ENCODE measurements around the gene NXN.
"Not testable (repeated sequence)": the region's sequence is repeated elsewhere in the genome, so short reads cannot be mapped to it uniquely, and the experiment has no call there.

The NXN gene

GRCh38 chr17:791829-792228, 187.7 kb downstream of the NXN start:
- no peak for DNase-seq

DNA sequence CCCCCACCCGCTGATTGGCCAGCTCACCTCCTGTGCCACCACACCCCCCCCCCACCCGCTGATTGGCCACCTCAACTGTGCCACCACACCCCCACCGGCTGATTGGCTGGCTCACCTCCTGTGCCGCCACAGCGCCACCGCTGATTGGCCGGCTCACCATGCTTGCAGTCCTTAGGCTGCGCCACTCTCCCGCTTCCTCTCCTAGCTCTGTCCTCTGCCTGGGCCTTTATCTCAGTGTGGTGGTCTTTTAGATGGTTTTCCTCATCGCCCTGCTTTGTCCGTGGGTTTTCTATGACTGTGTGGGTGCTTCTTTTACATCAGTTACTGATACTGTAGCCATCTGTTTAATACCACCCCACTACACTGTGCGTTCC, 188.7 kb downstream of the NXN start:
- not testable (repeated sequence) for DNase-seq

DNA sequence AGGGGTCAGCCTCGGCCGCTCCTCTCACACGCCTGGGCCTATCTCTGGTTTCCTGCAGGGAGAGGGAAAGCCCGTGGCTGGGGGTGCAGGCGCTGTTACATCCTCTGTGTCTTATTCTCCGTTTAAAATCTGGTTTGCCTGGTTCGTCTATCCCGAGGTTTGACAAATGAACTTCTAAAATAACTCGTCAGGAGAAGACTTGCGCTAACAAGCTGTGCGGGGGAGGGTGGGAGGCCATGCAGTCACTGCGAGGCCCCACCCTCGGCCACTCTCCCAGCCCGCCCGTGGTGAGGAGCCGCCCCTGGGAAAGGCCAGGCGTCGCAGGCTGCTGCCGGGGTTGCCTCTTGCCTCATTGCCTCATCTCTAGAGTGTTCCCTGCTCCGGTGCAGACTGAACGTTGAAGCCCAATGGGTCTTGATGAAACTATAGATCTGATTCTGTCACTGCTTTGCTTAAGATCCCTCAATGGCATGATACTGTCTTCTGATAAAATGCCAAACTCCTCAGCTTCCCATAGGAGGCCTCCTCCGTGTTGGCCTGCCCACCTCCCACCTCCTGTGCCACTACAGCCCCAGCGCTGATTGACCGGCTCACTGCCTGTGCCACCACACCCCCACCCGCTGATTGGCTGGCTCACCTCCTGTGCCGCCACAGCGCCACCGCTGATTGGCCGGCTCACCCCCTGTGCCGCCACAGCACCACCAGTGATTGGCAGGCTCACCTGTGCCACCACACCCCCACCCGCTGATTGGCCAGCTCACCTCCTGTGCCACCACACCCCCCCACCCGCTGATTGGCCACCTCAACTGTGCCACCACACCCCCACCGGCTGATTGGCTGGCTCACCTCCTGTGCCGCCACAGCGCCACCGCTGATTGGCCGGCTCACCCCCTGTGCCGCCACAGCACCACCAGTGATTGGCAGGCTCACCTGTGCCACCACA, 189.4 kb downstream of the NXN start:
- DNase-seq = not testable (repeated sequence)

DNA sequence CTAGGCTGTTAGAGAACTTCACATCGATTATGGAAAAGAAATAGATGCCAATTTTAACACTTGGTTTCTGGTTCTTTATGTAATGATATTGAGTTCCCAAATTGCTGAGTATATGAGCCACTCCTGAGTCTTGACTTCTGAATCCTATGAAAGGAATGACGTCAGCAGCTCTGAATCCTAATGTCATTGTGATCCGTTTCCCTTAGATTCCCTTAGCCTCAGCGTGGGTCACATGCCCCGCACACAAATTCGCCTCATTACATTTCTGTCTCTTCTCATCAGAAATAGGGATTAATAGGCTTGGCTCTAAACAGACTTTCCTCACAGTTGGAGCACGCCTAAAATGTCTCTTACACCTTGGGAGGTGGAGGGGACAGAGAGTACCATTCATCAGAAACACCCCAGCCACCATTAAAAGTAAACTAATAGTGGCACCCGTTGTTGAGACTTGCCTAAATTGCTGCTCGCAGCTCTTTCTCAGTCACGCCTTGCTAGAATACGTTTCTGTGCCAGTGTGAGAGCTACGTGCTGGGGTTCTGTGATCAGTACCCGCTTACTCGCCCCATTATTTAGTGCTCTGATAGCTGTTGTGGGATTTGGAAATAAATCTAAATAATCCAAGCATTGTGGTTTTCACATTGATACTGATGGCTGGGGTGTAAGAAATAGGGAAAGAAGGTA, 190.3 kb downstream of the NXN start:
- DNase-seq = no peak

GRCh38 chr17:788551-788950, 191.0 kb downstream of the NXN start:
- no peak for DNase-seq

GRCh38 chr17:787641-788221, 191.8 kb downstream of the NXN start:
- no peak for DNase-seq

GRCh38 chr17:785901-786300, 193.7 kb downstream of the NXN start:
- DNase-seq = not testable (repeated sequence)

DNA sequence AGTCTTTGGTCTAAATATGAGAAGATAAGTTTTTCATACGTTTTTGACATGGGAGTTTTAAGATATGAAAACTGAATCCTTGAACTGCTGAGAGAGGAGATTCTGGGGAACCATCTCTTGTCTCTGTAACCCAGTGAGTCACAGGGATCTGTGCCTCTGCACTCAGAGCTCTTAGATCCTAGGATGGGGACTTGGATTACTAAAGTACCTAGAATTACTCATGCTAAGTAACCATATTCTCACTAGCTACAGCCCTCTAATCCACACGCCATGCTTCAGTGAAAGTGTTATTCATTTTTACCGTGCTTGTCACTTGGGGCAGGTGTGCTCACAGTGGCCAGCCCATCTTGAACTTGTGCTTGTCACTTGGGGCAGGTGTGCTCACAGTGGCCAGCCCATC, 195.4 kb downstream of the NXN start:
- DNase-seq = no peak

GRCh38 chr17:781805-782731, 197.5 kb downstream of the NXN start, which contains the start of the genes GLOD4 and MRM3:
GLOD4 (minus strand) TSS chr17:782280; CDS start chr17:782255, 25 bp downstream.
MRM3 (plus strand) TSS chr17:782353; CDS start chr17:782379, 26 bp downstream.
- DNase-seq = peak; percentile 97

DNA sequence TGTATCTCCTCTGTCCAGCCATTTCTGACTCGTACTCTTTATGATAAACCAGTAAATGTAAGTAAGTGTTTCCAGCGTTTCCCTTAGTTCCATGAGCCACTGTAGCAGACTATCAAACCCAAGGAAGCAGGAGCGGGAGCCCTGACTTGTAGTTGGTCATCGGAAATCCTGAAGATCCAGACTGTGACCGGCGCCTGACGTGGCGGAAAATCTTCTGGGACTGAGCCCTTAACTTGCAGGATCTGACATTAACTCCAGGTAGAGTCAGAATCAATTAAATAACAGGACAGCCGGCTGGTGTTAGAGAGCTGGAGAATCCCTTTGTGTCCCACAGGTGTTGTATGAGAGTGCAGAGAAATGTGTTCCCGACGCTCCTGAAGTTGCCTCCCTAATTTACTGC, 201.5 kb downstream of the NXN start:
- no peak for DNase-seq

DNA sequence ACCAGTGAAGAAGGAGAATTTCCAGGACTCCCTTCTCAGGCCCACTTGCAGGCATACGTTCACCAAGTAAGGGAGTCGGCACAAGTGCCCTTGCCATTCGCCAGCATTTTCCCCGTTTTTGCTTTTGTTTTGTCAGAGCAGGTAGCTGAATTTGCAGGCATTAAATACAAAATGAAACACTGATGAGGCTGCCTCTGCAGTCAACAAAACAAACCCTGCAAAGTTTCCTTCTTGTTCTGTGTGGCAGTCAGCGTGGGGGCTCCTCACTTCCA, 205.3 kb downstream of the NXN start:
- no peak for DNase-seq

GRCh38 chr17:773467-774312, 205.9 kb downstream of the NXN start:
- DNase-seq = no peak

GRCh38 chr17:773016-773415, 206.6 kb downstream of the NXN start:
- no peak for DNase-seq

DNA sequence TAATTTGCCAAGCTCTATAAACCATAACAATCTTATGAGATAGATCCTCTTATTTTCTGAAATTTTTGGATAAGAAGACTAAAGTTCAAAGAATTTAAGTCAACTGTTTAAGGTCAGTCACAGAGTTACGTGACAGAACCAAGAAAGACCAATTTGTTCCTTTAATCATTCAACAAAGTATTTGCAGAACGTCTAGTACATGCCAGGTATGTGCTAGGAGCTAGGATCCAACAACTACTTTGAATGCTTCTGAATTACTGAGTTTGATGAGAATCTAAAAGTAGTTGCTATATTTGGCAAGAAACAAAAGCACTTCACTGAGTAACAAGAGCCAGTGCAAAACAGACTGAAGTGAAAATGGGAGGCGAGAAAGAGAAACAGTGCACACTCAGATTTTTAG, 212.5 kb downstream of the NXN start:
- no peak for DNase-seq

- DNase-seq = no peak
These were observed 219.2 kb downstream of the NXN start for GRCh38 chr17:760371-760770.

DNA sequence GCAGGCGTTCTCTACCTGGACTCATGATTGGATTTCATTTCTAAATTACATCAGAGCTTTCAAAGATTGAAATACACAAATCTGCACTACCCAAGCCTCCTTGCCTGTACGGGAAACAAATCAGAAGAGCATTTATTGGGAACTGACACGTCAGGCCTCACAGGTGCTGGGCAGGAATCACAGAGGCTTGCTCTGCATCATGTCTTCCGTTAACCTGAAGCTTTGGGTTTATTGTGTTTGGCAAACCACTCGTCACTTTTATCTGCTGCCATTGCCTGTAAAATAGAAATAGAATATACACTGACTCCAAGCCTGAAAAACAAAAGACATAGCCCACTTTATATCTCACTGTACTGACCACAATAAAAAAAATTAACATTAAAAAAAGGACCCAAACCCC, 219.6 kb downstream of the NXN start:
- DNase-seq = no peak

DNA sequence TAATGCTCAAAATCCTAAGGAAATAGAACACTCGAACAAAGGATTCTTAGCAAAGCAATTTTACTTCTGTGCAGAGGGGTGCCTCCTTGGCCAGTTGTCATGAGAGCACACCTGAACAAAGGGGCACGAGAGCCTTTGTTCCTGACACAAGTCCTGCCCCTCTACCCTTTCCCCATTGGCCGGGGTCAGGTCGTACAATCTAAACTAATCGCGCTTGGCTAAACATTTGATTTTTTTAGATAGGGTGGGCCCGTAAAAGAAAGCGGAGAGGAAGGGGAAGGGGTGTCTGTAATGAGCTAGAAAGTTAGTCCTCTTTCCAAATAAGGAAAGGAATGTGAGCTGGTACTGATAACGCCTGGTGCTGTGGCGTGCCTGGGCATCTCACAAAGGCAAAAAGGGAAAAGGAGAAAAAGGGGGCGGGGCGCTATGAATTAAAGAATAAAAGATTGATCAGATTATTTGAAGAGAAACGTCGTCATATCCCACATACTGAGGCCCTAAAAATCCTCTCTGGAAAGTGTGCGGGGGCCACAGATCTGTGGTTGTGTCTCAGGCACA, 223.5 kb downstream of the NXN start:
- DNase-seq = not testable (repeated sequence)

- not testable (repeated sequence) for DNase-seq
These were observed 224.1 kb downstream of the NXN start for GRCh38 chr17:755319-755961.

- DNase-seq = no peak
These were observed 226.2 kb downstream of the NXN start for GRCh38 chr17:753418-753817.

DNA sequence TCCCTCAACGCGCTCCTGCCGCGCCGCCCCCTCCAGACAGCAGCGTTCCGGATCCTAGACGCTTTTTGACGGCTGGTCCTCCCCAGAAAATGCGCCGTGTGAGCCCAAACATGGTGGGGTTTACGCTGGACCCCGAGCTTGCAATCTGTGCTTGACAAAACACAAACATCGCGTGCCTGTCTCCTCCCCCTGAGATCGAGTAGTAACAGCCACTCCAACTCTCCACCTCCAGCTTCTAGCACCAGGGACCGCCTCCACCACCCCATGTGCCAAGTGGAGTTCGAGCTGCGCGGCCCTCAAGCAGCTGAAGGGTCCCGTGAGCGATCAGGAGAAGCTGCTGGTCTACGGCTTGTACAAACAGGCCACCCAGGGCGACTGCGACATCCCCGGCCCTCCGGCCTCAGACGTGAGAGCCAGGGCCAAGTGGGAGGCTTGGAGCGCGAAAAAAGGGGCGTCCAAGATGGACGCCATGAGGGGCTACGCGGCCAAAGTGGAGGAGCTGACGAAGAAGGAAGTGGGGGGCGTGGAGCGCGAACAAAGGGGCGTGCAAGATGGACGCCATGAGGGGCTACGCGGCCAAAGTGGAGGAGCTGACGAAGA, 226.9 kb downstream of the NXN start:
- no peak for DNase-seq

Measured in activated T-cell treated with anti-CD3 and anti-CD28 coated beads, Interleukin-2, amount 50 U/mL, for 48 hours (primary cell).